HUDEP-2 (cell line): Measurements from ENCODE around the gene GPR157.

ENCODE experiments used
- DNase-seq, 76 experiments: peaks; one replicate each; lab custom pipeline; 2025; ENCODE audit not compliant: unreplicated experiment in 76 of 76; lab: John Stamatoyannopoulos, UW

The GPR157 gene

DNA sequence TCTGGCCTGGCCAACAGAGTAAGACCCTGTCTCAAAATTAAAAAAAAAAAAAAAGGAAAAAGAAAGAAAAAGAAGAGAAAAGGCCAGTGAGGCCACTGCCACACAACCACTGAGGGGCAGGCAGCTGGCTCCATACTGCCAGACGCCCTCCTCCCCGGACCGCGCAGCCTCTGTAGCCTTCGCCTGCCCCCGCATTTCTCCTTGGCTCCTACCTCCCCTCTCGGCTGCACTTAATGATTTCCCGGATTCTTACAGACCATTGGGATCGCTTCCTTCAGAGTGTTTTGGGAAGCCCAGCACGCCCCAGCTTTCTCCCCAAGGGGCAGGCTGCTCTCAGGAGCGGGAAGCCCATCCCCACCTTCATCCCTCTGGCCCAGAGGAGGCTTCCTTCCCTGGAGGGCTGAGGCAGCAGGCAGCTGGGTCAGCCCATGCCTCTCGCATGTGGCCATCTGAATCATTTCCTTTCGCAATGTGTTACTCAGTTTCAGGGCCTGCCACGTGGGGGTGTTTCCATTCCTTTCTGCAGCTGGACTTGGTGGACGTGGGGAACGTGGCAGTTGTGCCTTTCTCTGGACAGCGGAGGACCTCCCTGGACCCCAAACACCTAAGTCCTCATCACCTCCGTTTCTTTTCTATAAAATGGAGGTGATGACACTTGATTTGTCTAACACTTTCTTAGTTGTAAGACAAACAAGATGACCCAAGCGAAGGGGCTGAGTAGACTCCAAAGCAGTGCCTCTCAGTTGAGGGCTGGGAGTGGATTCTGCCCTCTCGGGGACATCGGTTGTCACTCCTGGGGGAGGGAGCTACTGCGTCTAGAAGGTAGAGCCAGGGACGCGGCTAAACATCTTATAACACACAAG is 61.7 kb downstream of the GPR157 start:
- no peak for DNase-seq

DNA sequence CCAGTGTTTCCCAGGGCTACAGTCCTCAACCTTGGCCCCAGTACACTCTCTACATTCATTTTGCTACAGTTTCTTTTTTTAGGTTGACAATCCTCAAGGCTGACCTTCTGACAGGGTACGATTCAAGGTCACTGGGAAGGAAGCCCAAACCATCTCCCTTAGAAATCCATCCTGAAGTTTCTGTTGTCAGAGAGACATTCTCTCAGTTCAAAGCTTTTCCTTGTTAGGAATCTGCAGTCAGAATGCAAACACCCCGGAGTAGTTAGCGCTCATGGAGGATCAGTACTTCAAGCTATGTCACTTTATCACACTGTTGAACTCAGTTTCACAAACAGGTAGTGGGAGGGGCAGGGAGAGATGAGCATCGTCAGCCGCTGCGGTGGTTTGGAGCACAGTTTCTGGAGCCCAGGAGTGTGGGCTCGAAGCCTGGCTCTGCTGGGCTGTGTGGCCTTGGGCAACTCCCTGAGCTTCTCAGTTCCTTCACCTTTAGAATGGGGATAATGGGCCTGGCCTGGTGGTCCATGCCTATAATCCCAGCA is 63.6 kb downstream of the GPR157 start:
- no peak for DNase-seq

DNA sequence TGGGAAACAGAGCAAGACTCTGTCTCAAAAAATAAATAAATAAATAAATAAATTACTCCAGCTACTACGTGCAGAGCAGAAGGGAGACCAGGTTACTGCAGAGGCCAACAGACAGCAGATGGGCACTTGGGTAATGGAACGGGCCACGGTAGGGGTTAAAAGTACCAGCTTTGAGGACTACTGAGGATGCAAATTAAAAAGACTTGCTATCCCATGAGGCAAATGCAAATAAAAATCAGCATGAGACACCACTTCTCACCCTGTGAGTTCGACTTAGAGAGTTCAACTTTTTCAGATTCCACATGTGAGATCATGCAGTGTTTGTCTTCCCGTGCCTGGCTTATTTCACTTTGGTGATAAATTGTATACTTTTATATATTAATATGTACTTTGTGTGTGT is 66.1 kb downstream of the GPR157 start:
- DNase-seq: no peak

DNA sequence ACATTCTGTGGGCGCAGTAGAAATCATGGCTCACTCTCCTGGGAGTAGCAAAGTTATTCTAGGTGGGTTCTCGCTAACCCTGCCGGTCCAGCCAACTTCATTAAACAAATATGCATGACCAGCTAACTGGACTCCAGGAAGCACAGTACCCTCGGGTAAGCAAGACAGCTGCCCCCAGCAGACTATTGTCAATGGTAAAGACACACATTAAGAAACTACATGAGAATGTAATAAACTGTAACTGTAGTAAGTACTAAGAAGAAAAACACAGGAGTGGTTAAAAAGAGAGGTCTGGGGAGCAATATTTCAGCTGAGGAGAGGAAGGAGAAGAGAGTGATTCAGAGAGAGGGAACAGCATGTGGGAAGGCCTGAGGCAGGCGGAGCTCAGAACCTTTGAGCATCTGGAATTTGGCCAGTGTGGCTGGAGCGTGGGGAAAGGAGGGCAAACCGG is 66.9 kb downstream of the GPR157 start:
- no peak for DNase-seq

DNA sequence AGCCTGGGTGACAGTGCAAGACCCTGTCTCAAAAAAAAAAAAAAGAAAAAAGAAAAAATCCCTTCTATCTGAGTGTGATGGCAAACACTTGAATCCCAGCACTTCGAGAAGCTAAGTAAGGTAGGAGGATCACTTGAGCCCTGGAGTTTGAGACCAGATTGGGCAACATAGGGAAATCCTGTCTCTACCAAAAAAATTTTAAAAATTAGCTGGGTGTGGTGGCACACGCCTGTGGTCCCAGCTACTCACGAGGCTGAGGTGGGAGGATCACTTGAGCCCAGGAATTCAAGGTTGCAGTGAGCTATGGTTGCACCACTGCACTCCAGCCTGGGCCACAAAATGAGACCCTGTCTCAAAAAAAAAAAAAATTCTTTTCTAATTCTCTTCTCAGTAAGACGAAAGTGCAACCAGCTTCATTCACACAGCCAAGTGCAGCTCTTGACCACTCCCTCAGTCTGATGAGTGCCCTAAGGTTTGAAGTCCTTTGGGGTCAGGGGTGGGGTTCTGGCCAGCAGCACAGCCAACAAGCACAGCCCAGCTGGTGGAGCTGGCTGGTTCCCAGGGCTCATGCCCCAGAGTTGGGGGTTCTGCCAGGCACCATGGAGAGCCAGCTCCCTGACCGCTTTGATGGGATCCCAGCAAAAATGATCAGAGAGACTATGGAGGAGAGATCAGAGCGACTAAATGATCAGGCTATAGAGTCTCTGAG is 67.5 kb downstream of the GPR157 start:
- DNase-seq: no peak

DNA sequence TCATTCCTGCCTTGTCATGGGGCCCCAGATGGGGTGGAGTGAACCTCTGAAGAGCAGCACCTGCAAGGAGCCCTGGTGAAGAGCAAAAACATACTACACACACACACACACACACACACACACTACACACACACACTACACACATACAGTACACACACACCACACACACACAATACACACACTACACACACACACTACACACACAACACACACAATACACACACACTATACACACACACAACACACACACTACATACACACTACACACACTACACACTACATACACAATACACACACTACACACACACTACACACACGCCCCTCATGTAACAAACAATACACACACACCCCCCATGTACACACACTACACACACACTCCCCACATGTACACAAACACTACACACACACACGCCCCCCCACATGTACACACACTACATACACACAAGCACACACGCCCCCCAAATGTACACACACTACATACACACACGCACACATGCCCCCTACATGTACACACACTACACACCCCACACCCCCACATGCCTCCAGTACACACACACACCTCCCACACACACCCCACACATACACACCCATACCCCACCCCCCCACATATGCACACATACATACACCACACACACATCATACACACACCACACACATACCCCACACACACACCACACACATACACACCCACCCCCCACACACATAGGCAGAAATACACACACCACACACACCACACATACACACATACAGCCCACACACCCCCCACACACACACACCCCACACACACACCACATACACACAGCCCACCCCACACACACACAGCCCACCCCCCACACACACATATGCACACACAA is 68.8 kb downstream of the GPR157 start:
- DNase-seq: no peak

DNA sequence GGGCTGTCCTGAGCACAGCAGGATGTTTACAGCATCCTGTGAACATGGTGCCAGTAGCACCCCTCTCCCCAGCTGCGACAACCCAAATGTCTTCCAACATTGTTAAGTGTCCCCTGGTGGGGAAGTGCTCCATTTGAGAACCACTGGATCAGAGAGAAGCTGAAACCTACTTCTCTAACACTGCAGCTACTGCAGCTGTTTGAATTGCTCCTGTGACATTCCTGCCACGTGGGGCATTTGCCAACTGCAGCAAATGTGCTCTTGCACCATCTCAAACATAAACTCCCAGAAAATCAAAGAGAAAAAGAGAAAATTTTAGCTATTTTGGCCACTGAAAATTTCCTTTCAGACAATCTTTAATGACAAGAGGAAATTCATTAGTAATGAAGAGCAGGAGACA is 70.4 kb downstream of the GPR157 start:
- DNase-seq: no peak

DNA sequence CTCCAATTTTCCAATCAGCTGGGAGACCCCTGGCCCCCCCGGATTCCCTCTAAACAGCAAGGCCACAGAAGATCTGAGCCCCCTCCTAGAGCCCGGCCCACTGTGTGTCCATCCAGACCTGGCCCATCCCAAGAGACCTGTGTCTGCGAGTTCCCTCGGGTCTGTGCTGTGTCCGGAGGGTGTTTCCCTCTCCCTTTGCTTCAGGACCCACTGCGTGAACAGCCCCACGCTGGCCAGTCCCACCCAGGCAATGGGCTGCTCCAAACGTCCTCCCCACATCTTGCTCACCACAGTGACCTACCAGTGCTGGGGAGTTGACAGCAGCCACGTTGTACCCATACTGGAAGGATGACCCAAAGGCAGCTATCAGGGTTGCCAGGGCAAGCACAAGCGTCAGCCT is 71.1 kb downstream of the GPR157 start:
- no peak for DNase-seq

DNA sequence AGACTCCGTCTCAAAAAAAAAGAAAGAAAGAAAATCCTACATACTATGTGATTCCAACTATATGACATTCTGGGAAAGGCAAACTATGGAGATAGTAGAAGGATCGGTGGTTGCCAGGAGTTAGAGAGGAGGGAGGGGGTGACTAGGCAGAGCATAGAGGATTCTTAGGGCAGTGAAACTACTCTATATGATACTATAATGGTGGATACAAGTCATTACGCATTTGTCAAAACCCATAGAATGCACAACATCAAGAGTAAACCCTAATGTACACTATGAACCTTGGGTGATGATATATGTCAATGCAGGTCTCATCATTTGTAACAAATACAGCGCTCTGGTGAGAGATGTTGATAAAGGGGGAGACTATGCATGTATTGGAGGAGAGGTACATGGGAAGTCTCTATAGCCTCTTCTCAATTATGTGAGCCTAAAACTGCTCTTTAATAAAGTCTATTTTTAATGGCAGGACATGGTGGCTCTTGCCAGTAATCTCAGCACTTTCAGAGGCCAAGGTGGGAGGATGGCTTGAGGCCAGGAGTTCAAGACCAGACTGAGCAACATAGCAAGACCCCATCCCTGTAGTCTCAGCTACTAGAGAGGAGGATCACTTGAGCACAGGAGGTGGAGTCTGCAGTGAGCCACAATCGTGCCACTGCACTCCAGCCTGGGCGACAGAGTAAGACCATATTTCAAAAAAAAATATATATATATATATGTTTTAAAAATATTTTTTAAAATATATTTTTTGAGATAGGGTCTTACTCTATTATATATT is 76.4 kb downstream of the GPR157 start:
- no peak for DNase-seq

DNA sequence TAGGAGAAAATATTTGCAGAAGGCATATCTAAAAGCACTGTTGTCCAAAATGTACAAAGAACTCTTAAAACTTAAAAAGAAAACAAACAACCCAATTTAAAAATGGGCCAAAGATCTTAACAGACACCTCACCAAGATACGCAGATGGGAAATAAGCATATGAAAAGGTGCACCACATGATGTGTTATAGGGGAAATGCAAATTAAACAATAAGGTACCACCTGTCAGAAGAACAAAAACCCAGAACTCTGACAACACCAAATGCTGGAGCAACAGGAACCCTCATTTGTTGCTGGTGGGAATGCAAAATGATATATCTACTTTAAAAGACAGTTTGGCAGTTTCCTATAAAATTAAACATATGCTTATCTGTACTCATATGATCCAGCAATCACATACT is 77.5 kb downstream of the GPR157 start:
- no peak for DNase-seq

DNA sequence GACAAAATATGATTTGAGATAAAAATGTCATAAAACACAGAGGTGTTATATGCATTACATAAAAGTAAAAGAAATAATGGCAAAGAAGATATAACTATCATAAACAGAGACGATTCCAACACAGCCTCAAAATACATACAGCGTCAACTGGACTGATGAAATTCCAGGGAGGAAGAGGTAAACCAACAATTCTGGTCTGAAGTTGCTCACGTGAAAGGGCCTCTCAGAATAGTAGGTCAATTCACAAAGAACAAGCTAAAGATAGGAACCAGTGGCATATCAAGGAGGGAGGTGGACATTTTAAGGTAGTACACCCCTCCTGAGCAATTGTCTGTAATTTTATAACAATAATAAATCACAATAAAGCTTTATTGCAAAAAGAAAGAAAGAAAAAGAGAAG is 78.1 kb downstream of the GPR157 start:
- no peak for DNase-seq
